ENCODE measurements around the gene MEIOB. TPM values are rescaled to one million over a fixed set of nuclear protein-coding genes. Genes with fewer than 3 reads are reported as not detected.

MEIOB gene
- total and polyA plus RNA-seq, 2 experiments from 2014 or later = 0.28 TPM; not detected in 1

- Histone ChIP-seq H3K36me3 (replicated peaks; ENCODE audit: insufficient read depth, low read depth) (no peaks in the 10 kb centered on the region), H3K27me3 (no peaks in the 10 kb centered on the region), H3K9me2 (replicated peaks; ENCODE audit: insufficient read depth) (no peaks in the 10 kb centered on the region), H3K4me3 (no peak overlapping the region), H3K9me3 (ENCODE audit: low read depth) (no peaks in the 10 kb centered on the region), H3K27ac (no peak overlapping the region), H3K79me2 (peaks cover 32% of the 10 kb centered on the region), H2AFZ (no peak overlapping the region), H3K4me2 (no peak overlapping the region), H4K20me1 (ENCODE audit: insufficient read depth, poor library complexity, severe bottlenecking) (no peaks in the 10 kb centered on the region), H3K4me1 (ENCODE audit: insufficient read depth) (peaks cover 5% of the 10 kb centered on the region)
- no peak for DNase-seq (ENCODE audit: low spot score)
- TF ChIP-seq EZH2phosphoT487 (IDR thresholded peaks at IDR 0.05; ENCODE audit: low read depth, severe bottlenecking, unreplicated experiment) (no peak), EZH2 (IDR thresholded peaks at IDR 0.05; ENCODE audit: borderline replicate concordance) (no peak), CTCF (IDR thresholded peaks at IDR 0.05; ENCODE audit: poor library complexity) (no peak)
- WGBS (ENCODE audit: low lambda C conversion rate, missing lambda C conversion rate) = 97% methylated on average over 24 of the region's 24 CpGs
These were observed 49.9 kb downstream of the MEIOB start for GRCh38 chr16:1821861-1822611.

- Histone ChIP-seq H4K20me1 (ENCODE audit: insufficient read depth, poor library complexity, severe bottlenecking) (no peaks in the 10 kb centered on the region), H3K4me2 (no peak overlapping the region), H3K9me2 (replicated peaks; ENCODE audit: insufficient read depth) (no peaks in the 10 kb centered on the region), H3K27me3 (no peaks in the 10 kb centered on the region), H3K9me3 (ENCODE audit: low read depth) (no peaks in the 10 kb centered on the region), H3K4me3 (no peak overlapping the region), H3K79me2 (peaks cover 32% of the 10 kb centered on the region), H2AFZ (no peak overlapping the region), H3K4me1 (ENCODE audit: insufficient read depth) (peaks cover 5% of the 10 kb centered on the region), H3K36me3 (replicated peaks; ENCODE audit: insufficient read depth, low read depth) (no peaks in the 10 kb centered on the region), H3K27ac (no peak overlapping the region)
- DNase-seq (ENCODE audit: low spot score) = no peak
- WGBS (ENCODE audit: low lambda C conversion rate, missing lambda C conversion rate) = 99% methylated on average over 12 of the region's 12 CpGs
- TF ChIP-seq CTCF (IDR thresholded peaks at IDR 0.05; ENCODE audit: poor library complexity) (no peak), EZH2 (IDR thresholded peaks at IDR 0.05; ENCODE audit: borderline replicate concordance) (no peak), EZH2phosphoT487 (IDR thresholded peaks at IDR 0.05; ENCODE audit: low read depth, severe bottlenecking, unreplicated experiment) (no peak)
These were observed 51.0 kb downstream of the MEIOB start for GRCh38 chr16:1820946-1821290.

GRCh38 chr16:1820096-1820945, 51.6 kb downstream of the MEIOB start:
- no peak overlapping the region for H3K27ac ChIP-seq
- no peaks in the 10 kb centered on the region for H4K20me1 ChIP-seq (ENCODE audit: insufficient read depth, poor library complexity, severe bottlenecking)
- H3K36me3 ChIP-seq (replicated peaks; ENCODE audit: insufficient read depth, low read depth) = no peaks in the 10 kb centered on the region
- H2AFZ ChIP-seq = no peak overlapping the region
- H3K79me2 ChIP-seq = peaks cover 27% of the 10 kb centered on the region
- H3K4me2 ChIP-seq = no peak overlapping the region
- H3K9me3 ChIP-seq (ENCODE audit: low read depth) = no peaks in the 10 kb centered on the region
- no peak overlapping the region for H3K4me3 ChIP-seq
- H3K9me2 ChIP-seq (replicated peaks; ENCODE audit: insufficient read depth) = no peaks in the 10 kb centered on the region
- H3K27me3 ChIP-seq = no peaks in the 10 kb centered on the region
- H3K4me1 ChIP-seq (ENCODE audit: insufficient read depth) = peaks cover under 1% of the 10 kb centered on the region
- no peak for DNase-seq (ENCODE audit: low spot score)
- no peak for TF ChIP-seq EZH2 (IDR thresholded peaks at IDR 0.05; ENCODE audit: borderline replicate concordance)
- TF ChIP-seq EZH2phosphoT487 (IDR thresholded peaks at IDR 0.05; ENCODE audit: low read depth, severe bottlenecking, unreplicated experiment) = no peak
- no peak for TF ChIP-seq CTCF (IDR thresholded peaks at IDR 0.05; ENCODE audit: poor library complexity)
- WGBS (ENCODE audit: low lambda C conversion rate, missing lambda C conversion rate) = 95% methylated on average over 25 of the region's 25 CpGs

Data from hepatocyte (in vitro differentiated cells).